ENCODE data around the gene ITIH5.

DNA sequence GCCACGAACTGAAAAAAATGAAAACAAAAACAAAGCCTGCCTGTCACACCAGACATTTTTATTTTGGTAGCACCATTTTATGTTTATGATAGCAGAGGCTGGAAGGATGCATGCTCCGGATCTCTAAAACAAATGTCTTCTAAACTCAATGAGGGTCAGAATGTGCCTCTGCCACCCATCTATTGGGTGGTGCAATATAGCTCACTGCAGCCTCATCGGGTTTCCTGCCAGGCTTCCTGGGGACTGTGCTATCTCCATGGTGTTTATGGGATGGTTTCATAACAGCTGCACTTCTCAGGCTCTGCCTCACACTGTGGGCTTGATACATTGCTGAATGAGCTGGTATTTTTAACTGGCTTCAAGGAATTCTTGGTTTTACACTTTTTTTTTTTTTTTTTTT lies 94.4 kb downstream of the ITIH5 start:
- TF ChIP-seq, protein P1, sequence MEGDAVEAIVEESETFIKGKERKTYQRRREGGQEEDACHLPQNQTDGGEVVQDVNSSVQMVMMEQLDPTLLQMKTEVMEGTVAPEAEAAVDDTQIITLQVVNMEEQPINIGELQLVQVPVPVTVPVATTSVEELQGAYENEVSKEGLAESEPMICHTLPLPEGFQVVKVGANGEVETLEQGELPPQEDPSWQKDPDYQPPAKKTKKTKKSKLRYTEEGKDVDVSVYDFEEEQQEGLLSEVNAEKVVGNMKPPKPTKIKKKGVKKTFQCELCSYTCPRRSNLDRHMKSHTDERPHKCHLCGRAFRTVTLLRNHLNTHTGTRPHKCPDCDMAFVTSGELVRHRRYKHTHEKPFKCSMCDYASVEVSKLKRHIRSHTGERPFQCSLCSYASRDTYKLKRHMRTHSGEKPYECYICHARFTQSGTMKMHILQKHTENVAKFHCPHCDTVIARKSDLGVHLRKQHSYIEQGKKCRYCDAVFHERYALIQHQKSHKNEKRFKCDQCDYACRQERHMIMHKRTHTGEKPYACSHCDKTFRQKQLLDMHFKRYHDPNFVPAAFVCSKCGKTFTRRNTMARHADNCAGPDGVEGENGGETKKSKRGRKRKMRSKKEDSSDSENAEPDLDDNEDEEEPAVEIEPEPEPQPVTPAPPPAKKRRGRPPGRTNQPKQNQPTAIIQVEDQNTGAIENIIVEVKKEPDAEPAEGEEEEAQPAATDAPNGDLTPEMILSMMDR (IDR thresholded peaks at IDR 0.05) = no peak
- TF ChIP-seq POLR2AphosphoS5 (IDR thresholded peaks at IDR 0.05) (no peak), EP300 (IDR thresholded peaks at IDR 0.05) (no peak), POLR2A (IDR thresholded peaks at IDR 0.05; ENCODE audit: low read depth) (no peak)
